ENCODE results near the gene NACA2.

The NACA2 gene

GRCh38 chr17:61568219-61569072, 22.6 kb downstream of the NACA2 start:
- TF ChIP-seq CREB1 (IDR thresholded peaks at IDR 0.05; ENCODE audit: low read depth): no peak
- TF ChIP-seq, protein P1, sequence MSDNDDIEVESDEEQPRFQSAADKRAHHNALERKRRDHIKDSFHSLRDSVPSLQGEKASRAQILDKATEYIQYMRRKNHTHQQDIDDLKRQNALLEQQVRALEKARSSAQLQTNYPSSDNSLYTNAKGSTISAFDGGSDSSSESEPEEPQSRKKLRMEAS (IDR thresholded peaks at IDR 0.05): no peak
- no peak for TF ChIP-seq EP300 (IDR thresholded peaks at IDR 0.05; ENCODE audit: borderline replicate concordance)
- TF ChIP-seq USF1 (IDR thresholded peaks at IDR 0.05): no peak
- no peak for TF ChIP-seq EGR1 (IDR thresholded peaks at IDR 0.05)
- TF ChIP-seq FOXM1 (IDR thresholded peaks at IDR 0.05; ENCODE audit: borderline replicate concordance, low read depth): no peak
- no peak for TF ChIP-seq CEBPB (IDR thresholded peaks at IDR 0.05)
- TF ChIP-seq NFIC (IDR thresholded peaks at IDR 0.05): no peak
- no peak for TF ChIP-seq ZBTB7A (IDR thresholded peaks at IDR 0.05; ENCODE audit: low read depth)
- no peak for TF ChIP-seq TCF12 (IDR thresholded peaks at IDR 0.05; ENCODE audit: low read depth)

DNA sequence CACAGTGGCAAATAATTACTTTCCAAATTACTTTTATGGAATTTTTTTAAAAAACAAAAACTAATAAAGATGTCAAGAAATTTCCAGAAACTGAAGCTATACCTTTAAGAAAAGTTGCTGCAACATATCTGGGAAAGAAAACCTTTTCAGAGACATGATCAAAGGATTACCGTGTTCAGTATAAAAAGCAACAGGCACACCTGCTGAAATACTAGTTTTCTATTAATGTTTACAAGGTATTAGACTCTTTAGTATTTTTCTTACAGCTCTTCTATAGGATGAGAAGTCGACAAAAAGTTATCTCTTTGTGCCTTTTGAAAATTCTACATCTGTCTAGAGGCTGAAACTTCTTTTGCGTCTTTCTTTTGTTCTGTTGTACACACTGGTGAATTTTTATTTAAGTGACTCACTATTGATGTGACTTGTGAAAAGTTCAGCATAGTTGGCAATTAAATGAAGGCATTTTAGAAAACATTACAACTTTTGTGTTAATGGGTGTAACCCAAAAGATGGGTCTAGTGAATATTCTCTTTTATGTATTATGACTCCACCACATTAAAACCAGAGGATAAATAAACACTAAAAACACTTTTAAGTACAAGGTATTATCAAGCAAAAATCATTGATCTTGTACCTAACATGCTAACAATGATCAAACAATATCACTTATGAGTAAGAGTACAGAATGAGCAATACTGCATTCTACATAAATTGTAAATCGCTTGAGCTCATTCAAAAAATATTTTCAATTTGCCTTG, 23.8 kb downstream of the NACA2 start:
- TF ChIP-seq, protein P1 (IDR thresholded peaks at IDR 0.05): no peak
- TF ChIP-seq TCF12 (IDR thresholded peaks at IDR 0.05; ENCODE audit: low read depth) (no peak), CREB1 (IDR thresholded peaks at IDR 0.05; ENCODE audit: low read depth) (no peak), TEAD4 (IDR thresholded peaks at IDR 0.05) (no peak), TAF1 (IDR thresholded peaks at IDR 0.05; ENCODE audit: low read depth) (no peak), RAD21 (IDR thresholded peaks at IDR 0.05; ENCODE audit: low read depth) (no peak), USF1 (IDR thresholded peaks at IDR 0.05) (no peak), EGR1 (IDR thresholded peaks at IDR 0.05) (no peak), CEBPB (IDR thresholded peaks at IDR 0.05) (no peak), FOXM1 (IDR thresholded peaks at IDR 0.05; ENCODE audit: borderline replicate concordance, low read depth) (no peak)
- TF ChIP-seq, protein P2, sequence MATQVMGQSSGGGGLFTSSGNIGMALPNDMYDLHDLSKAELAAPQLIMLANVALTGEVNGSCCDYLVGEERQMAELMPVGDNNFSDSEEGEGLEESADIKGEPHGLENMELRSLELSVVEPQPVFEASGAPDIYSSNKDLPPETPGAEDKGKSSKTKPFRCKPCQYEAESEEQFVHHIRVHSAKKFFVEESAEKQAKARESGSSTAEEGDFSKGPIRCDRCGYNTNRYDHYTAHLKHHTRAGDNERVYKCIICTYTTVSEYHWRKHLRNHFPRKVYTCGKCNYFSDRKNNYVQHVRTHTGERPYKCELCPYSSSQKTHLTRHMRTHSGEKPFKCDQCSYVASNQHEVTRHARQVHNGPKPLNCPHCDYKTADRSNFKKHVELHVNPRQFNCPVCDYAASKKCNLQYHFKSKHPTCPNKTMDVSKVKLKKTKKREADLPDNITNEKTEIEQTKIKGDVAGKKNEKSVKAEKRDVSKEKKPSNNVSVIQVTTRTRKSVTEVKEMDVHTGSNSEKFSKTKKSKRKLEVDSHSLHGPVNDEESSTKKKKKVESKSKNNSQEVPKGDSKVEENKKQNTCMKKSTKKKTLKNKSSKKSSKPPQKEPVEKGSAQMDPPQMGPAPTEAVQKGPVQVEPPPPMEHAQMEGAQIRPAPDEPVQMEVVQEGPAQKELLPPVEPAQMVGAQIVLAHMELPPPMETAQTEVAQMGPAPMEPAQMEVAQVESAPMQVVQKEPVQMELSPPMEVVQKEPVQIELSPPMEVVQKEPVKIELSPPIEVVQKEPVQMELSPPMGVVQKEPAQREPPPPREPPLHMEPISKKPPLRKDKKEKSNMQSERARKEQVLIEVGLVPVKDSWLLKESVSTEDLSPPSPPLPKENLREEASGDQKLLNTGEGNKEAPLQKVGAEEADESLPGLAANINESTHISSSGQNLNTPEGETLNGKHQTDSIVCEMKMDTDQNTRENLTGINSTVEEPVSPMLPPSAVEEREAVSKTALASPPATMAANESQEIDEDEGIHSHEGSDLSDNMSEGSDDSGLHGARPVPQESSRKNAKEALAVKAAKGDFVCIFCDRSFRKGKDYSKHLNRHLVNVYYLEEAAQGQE (IDR thresholded peaks at IDR 0.05; ENCODE audit: low read depth): no peak

DNA sequence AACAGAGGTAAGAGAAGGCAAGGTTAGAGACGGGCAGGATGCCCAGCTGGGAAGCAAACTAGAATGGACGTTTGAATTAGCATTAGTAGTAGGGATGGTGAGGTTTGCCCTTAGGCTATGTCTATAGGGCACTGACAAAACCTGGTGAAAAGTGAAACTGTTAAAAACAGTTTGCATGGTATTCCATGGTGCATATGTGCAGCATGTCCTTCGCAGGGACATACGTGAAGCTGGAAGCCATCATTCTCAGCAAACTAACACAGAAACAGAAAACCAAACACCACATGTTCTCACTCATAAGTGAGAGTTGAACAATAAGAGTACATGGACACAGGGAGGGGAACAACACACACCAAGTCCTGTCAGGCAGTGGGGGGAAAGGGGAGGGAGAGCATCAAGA, 25.8 kb downstream of the NACA2 start:
- no peak for TF ChIP-seq NFIC (IDR thresholded peaks at IDR 0.05)
- no peak for TF ChIP-seq CEBPB (IDR thresholded peaks at IDR 0.05)
- TF ChIP-seq, protein P1 (IDR thresholded peaks at IDR 0.05): no peak
- TF ChIP-seq TAF1 (IDR thresholded peaks at IDR 0.05; ENCODE audit: low read depth): no peak
- TF ChIP-seq RAD21 (IDR thresholded peaks at IDR 0.05; ENCODE audit: low read depth): no peak
- TF ChIP-seq ZBTB7A (IDR thresholded peaks at IDR 0.05; ENCODE audit: low read depth): no peak
- no peak for TF ChIP-seq TEAD4 (IDR thresholded peaks at IDR 0.05)
- no peak for TF ChIP-seq EGR1 (IDR thresholded peaks at IDR 0.05)
- TF ChIP-seq, protein P2 (IDR thresholded peaks at IDR 0.05; ENCODE audit: low read depth): no peak
- TF ChIP-seq EP300 (IDR thresholded peaks at IDR 0.05; ENCODE audit: borderline replicate concordance): no peak
- no peak for TF ChIP-seq YY1 (IDR thresholded peaks at IDR 0.05; ENCODE audit: low read depth)

GRCh38 chr17:61562287-61562686, 28.7 kb downstream of the NACA2 start:
- no peak for TF ChIP-seq NFIC (IDR thresholded peaks at IDR 0.05)
- TF ChIP-seq, protein P1 (IDR thresholded peaks at IDR 0.05): no peak
- TF ChIP-seq YY1 (IDR thresholded peaks at IDR 0.05; ENCODE audit: low read depth): no peak
- no peak for TF ChIP-seq RAD21 (IDR thresholded peaks at IDR 0.05; ENCODE audit: low read depth)
- no peak for TF ChIP-seq TCF12 (IDR thresholded peaks at IDR 0.05; ENCODE audit: low read depth)
- TF ChIP-seq USF1 (IDR thresholded peaks at IDR 0.05): no peak
- TF ChIP-seq TAF1 (IDR thresholded peaks at IDR 0.05; ENCODE audit: low read depth): no peak
- no peak for TF ChIP-seq EP300 (IDR thresholded peaks at IDR 0.05; ENCODE audit: borderline replicate concordance)
- TF ChIP-seq, protein P2 (IDR thresholded peaks at IDR 0.05; ENCODE audit: low read depth): no peak
- TF ChIP-seq CREB1 (IDR thresholded peaks at IDR 0.05; ENCODE audit: low read depth): no peak
- TF ChIP-seq FOXM1 (IDR thresholded peaks at IDR 0.05; ENCODE audit: borderline replicate concordance, low read depth): no peak
- no peak for TF ChIP-seq TEAD4 (IDR thresholded peaks at IDR 0.05)
- TF ChIP-seq EGR1 (IDR thresholded peaks at IDR 0.05): no peak
- TF ChIP-seq CEBPB (IDR thresholded peaks at IDR 0.05): no peak
- TF ChIP-seq ZBTB7A (IDR thresholded peaks at IDR 0.05; ENCODE audit: low read depth): no peak
